Endothelial cell of umbilical vein (primary cell): Measurements from ENCODE around the gene CTDSPL.

ENCODE experiments used
- CTCF ChIP-seq, 2 donors: IDR thresholded peaks; 1 replicate in 1 of 2; 2 replicates in 1 of 2; pipeline ENCODE4 v1.5.1; 2011; ENCODE audit warnings: low read length in 2 of 2, mild to moderate bottlenecking in 2 of 2, moderate library complexity in 2 of 2, control low read depth in 1 of 2, inconsistent platforms in 1 of 2, low read depth in 1 of 2; ENCODE audit not compliant: insufficient read depth in 1 of 2; ENCODE audit errors: extremely low read depth in 1 of 2
- EZH2 ChIP-seq: IDR thresholded peaks from 2 replicates; pipeline ENCODE4 v1.6.1; 2012; ENCODE audit warnings: borderline replicate concordance, low read depth, mild to moderate bottlenecking, moderate library complexity, low read length, inconsistent platforms; ENCODE audit not compliant: severe bottlenecking
- FOS ChIP-seq: IDR thresholded peaks from 2 replicates; pipeline ENCODE4 v1.6.1; 2011; ENCODE audit warnings: mild to moderate bottlenecking, low read length, moderate library complexity, borderline replicate concordance; ENCODE audit not compliant: insufficient read depth
- JUN ChIP-seq: IDR thresholded peaks from 2 replicates; pipeline ENCODE4 v1.6.1; 2011; ENCODE audit warnings: borderline replicate concordance, low read depth; ENCODE audit not compliant: insufficient read length, insufficient read depth
- MAX ChIP-seq: IDR thresholded peaks from 2 replicates; pipeline ENCODE4 v1.6.1; 2011; ENCODE audit not compliant: insufficient read depth, insufficient read length
- MYC ChIP-seq: IDR thresholded peaks from one replicate; pipeline ENCODE4 v1.6.1; 2011; ENCODE audit warnings: mild to moderate bottlenecking, low read depth, low read length
- POLR2A ChIP-seq: IDR thresholded peaks from 2 replicates; pipeline ENCODE4 v1.6.1; 2012; ENCODE audit warnings: low read depth, mild to moderate bottlenecking, control low read depth, low read length
- POLR2AphosphoS5 ChIP-seq: IDR thresholded peaks from 2 replicates; pipeline ENCODE4 v1.6.1; 2012; ENCODE audit warnings: low read depth, mild to moderate bottlenecking, control low read depth, low read length, moderate library complexity; ENCODE audit not compliant: insufficient read depth

DNA sequence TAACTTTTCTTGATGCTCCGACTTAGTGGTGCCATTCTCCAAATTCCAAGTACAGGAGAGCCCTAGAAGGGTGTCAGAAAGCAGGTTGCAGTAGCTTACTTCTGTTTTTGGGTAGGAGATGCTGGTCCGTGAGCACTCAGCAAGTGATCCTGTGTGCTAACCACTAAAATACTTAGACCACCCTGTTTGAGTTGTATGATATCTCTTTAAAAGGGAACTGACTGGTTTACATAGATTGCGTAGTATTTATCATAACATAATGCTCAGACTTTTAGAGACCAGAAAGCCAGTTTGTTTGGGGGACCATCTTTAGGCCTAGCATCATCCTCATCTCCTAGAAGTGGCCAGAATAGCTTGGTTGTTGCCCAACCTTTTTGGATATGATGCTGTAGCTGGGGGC is 26.7 kb downstream of the CTDSPL start:
- TF ChIP-seq CTCF (IDR thresholded peaks at IDR 0.05; ENCODE audit: extremely low read depth in 1 of 2, insufficient read depth in 1 of 2, low read depth in 1 of 2, low read length in 2 of 2), result no peak
- TF ChIP-seq POLR2A, result no peak
- TF ChIP-seq EZH2, result no peak
- no peak for TF ChIP-seq MAX
- TF ChIP-seq JUN, result no peak
- no peak for TF ChIP-seq POLR2AphosphoS5
- TF ChIP-seq MYC, result no peak
- no peak for TF ChIP-seq FOS
